ENCODE measurements around the gene LHFPL2.

DNA sequence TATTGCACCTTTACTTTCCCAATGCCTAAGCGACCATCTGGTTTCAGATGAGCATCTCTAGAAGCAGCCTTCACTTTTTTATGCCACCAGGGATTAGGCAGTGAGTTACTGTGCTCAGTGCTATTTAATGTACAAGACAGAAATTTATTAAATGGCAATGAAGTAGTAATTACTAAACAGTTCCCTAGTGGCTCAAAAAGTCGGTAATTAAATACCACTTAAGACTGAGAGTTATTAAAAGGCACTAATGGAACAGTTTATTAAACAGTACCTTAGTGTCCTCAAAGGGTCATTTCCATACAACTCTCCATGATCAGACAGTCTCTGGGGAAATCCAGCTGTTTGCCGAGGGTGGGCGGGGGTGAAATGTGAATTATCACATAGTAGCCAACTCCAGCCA lies 42.3 kb downstream of the LHFPL2 start:
- TF ChIP-seq EZH2phosphoT487 (conservative IDR thresholded peaks at IDR 0.05; ENCODE audit: low read length) (no peak), CTCF (IDR thresholded peaks at IDR 0.05; ENCODE audit: insufficient read depth, low read length, poor library complexity, severe bottlenecking) (no peak)
